Right lobe of liver (tissue), 6 donors: ENCODE measurements around the gene SLC29A1. TPM values are rescaled to one million over a fixed set of nuclear protein-coding genes. Genes with fewer than 3 reads are reported as not detected.
A peak's percentile ranks its signal among the peaks of the same experiment; 100 is the strongest.

Source experiments
- ATAC-seq, 4 donors: fragments of 200-7000 bp; cut with Tn5 transposase; one replicate each; pipeline ENCODE4 v1.9.1; 2020; ENCODE audit warnings: mild to moderate bottlenecking in 4 of 4, moderate library complexity in 4 of 4
- DNase-seq, 3 donors: peaks; one replicate each; pipeline ENCODE4 v3.0.0-alpha.2; 2020
- H3K27ac ChIP-seq, 3 donors: fragments of 200-600 bp; one replicate each; pipeline ENCODE4 v1.8.0; 2022
- H3K27me3 ChIP-seq, 2 donors: fragments of 200-600 bp; one replicate each; pipeline ENCODE4 v1.8.0; 2022
- H3K36me3 ChIP-seq, 4 donors: fragments of 200-600 bp; sonication (generic) in 1 of 4; one replicate each; pipeline versions ENCODE4 v1.5.1 to v1.8.0; 2017 to 2022; ENCODE audit warnings: control low read depth in 1 of 4
- H3K4me1 ChIP-seq, 4 donors: fragments of 200-600 bp; sonication (generic) in 1 of 4; one replicate each; pipeline versions ENCODE4 v1.5.1 to v1.8.0; 2017 to 2022; ENCODE audit warnings: control low read depth in 1 of 4
- H3K4me3 ChIP-seq, 3 donors: fragments of 200-600 bp; one replicate each; pipeline ENCODE4 v1.8.0; 2022
- H3K9me3 ChIP-seq, 4 donors: fragments of 200-600 bp; sonication (generic) in 1 of 4; one replicate each; pipeline versions ENCODE4 v1.5.1 to v1.8.0; 2017 to 2022; ENCODE audit warnings: control low read depth in 1 of 4
- POLR2A ChIP-seq: fragments of 450-650 bp; IDR thresholded peaks from one replicate; pipeline ENCODE4 v1.6.1; 2017; ENCODE audit warnings: antibody characterized with exemption, mild to moderate bottlenecking
- WGBS: methylation state at CpG from one replicate; pipeline ENCODE4 v1.1.6; 2018; ENCODE audit warnings: low coverage, low lambda C conversion rate; ENCODE audit not compliant: insufficient coverage; ENCODE audit errors: missing lambda C conversion rate; 5-methylcytosine and 5-hydroxymethylcytosine counted together
- intact Hi-C, 2 donors: fragments of 100-400 bp; cut with DNase I; formaldehyde crosslinking; loops; one replicate each; pipeline versions ENCODE4 v1.11.2 to v1.14.1; 2022
- total RNA-seq, 6 experiments: library from RNA; depleted of rRNA in 2 of 6; stranded (reverse); fragments of >200 nt in 2 of 6; fragmentation: NEBNext Ultra II Directional in 3 of 6; extraction: Animal tissue kit (Norgen Biotek cat#: 25700) in 3 of 6; gene quantifications; one replicate each; pipeline versions ENCODE4 v1.1.0 to v1.2.4, GENCODE V29; 2016 to 2023
- TF ChIP-seq, protein P1 (sequence below), 4 donors: fragments of 200-600 bp in 3 of 4; fragments of 450-650 bp in 1 of 4; IDR thresholded peaks; one replicate each; pipeline versions ENCODE4 v1.5.1 to v1.8.0; 2016 to 2022; ENCODE audit warnings: antibody characterized with exemption in 4 of 4, mild to moderate bottlenecking in 2 of 4
- donor health status: DM: no; HTN: yes; CAD: no.
- donor health status: DM: no; HTN: no; CAD: no.
- donor health status: DM: no; HTN: no; CAD: no.
- donor health status: DM: no; HTN: yes; CAD: no.
- donor health status: DM: no; HTN: yes; CAD: no.

Gene SLC29A1
- total RNA-seq, 6 experiments from 2014 or later, result 27.4 to 51.3 (median 31.4) TPM

- no peaks in the 10 kb centered on the region for H3K9me3 ChIP-seq
- ATAC-seq (peak; percentile 44 to 71 (median 62)), DNase-seq (peak; percentile 87 to 94 (median 94))
- peaks cover 0 to 57% (median 27%) of the 10 kb centered on the region in 4 donors for H3K4me1 ChIP-seq
- intact Hi-C loops, result loop anchor here (5.0 to 10.0 kb wide), 3 partner anchors 60 to 130 kb away; no protein-coding TSS in a partner anchor
- H3K27me3 ChIP-seq, result no peaks in the 10 kb centered on the region
- H3K36me3 ChIP-seq, result peaks cover 0 to 12% (median 0%) of the 10 kb centered on the region in 4 donors
- H3K27ac ChIP-seq, result peak overlapping the region; percentile 64 to 98 (median 97)
- WGBS, result 7% methylated on average over 4 of the region's 5 CpGs
- TF ChIP-seq POLR2A, result no peak
- TF ChIP-seq, protein P1, sequence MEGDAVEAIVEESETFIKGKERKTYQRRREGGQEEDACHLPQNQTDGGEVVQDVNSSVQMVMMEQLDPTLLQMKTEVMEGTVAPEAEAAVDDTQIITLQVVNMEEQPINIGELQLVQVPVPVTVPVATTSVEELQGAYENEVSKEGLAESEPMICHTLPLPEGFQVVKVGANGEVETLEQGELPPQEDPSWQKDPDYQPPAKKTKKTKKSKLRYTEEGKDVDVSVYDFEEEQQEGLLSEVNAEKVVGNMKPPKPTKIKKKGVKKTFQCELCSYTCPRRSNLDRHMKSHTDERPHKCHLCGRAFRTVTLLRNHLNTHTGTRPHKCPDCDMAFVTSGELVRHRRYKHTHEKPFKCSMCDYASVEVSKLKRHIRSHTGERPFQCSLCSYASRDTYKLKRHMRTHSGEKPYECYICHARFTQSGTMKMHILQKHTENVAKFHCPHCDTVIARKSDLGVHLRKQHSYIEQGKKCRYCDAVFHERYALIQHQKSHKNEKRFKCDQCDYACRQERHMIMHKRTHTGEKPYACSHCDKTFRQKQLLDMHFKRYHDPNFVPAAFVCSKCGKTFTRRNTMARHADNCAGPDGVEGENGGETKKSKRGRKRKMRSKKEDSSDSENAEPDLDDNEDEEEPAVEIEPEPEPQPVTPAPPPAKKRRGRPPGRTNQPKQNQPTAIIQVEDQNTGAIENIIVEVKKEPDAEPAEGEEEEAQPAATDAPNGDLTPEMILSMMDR (IDR thresholded peaks at IDR 0.05), result peak; percentile 73 to 89 (median 80)
- H3K4me3 ChIP-seq, result no peak overlapping the region
These were observed 11.0 kb downstream of the SLC29A1 start for GRCh38 chr6:44234101-44235025.

GRCh38 chr6:44235269-44235668 lies 11.9 kb downstream of the SLC29A1 start:
- H3K9me3 ChIP-seq, result no peaks in the 10 kb centered on the region
- DNase-seq (no peak), ATAC-seq (no peak)
- H3K27me3 ChIP-seq, result no peaks in the 10 kb centered on the region
- no peak overlapping the region for H3K4me3 ChIP-seq
- 38% methylated on average over 5 of the region's 6 CpGs for WGBS
- TF ChIP-seq POLR2A, result no peak
- TF ChIP-seq, protein P1 (IDR thresholded peaks at IDR 0.05), result no peak
- peak overlapping the region; percentile 64 to 98 (median 97) for H3K27ac ChIP-seq
- peaks cover 0 to 12% (median 0%) of the 10 kb centered on the region in 4 donors for H3K36me3 ChIP-seq
- H3K4me1 ChIP-seq, result peaks cover 0 to 48% (median 23%) of the 10 kb centered on the region in 4 donors
- intact Hi-C loops, result loop anchor here in 1 of 2 donors (10.0 kb wide), 2 partner anchors 60 to 130 kb away; no protein-coding TSS in a partner anchor

DNA sequence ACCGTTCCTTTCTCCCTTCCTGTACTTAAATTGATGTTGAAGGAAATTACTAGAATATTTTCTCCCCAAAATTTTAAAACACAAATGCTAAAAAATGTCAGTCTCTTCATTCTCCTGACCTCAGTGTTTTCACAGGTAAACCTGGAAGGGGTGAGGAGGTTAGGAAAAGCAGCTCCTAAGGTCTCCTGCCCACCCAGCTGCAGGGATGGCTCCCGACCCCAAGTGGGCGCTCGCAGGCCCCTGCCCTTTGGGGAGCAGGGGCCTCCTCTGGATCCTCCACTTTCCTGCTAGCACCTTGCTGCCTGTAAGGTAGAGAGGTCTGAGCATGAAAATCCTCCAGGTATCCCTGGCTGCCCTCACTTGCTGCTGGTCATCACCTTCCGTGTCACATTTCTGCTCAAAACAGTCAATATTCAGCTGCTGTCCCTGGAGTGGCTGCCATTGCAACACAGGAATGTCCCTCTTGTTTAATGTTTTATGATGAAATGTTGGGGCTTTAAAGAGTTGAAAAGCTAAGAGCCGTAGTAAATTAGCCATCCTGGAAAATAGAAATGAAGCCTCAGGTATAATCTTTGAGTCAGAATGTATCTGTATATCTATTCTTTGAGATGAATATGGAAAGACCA lies 12.6 kb downstream of the SLC29A1 start:
- Histone ChIP-seq H3K27me3 (no peaks in the 10 kb centered on the region), H3K9me3 (no peaks in the 10 kb centered on the region), H3K4me1 (peaks cover 0 to 45% (median 23%) of the 10 kb centered on the region in 4 donors), H3K4me3 (no peak overlapping the region), H3K27ac (peak overlapping the region; percentile 97 to 99 (median 98)), H3K36me3 (peaks cover 0 to 12% (median 0%) of the 10 kb centered on the region in 4 donors)
- ATAC-seq, result peak; percentile 0 to 19 (median 8)
- 53% methylated on average over 5 of the region's 6 CpGs for WGBS
- peak in 2 of 3 donors; percentile 58 to 75 for DNase-seq
- intact Hi-C loops, result loop anchor here in 1 of 2 donors (10.0 kb wide), 2 partner anchors 61 to 131 kb away; no protein-coding TSS in a partner anchor
- TF ChIP-seq, protein P1 (IDR thresholded peaks at IDR 0.05), result peak in 3 of 4 donors; percentile 4 to 24 (median 5)
- no peak for TF ChIP-seq POLR2A

DNA sequence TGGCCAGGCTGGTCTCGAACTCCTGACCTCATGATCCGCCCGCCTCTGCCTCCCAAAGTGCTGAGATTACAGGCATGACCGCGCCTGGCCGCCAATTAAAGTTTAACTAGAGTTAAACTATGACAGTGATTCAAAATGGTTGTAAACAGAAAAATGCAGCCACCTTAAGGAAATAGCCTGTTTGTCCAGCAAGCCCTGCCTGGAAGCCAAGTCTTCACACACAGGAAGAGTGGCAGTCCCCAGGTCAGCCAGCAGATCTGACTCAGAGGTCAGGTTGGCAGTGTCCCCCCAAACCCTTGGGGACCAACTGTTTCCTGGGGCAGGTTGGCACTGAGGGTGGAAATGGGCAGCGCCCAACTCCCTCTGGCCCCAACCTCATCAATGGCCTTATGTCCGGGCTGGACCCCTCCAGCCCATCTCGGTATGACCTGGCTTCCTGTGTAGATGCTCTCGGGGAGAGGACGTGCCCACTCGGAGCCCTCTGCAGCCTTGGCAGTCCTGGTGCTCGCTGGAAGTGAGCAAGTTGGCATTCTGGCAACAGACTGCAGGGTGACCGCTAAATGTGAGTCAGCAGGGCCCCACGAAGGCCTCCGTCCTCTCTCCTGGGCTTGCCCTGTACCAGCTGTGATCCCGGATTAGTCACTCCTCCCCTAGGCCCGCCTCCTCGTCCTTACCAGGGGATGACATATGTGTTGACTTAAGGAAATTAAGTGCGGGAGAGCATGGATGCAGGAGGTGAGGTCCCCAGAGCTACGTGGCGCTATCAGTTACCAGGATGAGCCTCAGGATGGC lies 13.8 kb downstream of the SLC29A1 start:
- Histone ChIP-seq H3K27ac (peak overlapping the region; percentile 97 to 99 (median 98)), H3K4me3 (peak overlapping the region; percentile 44 to 67 (median 62)), H3K9me3 (no peaks in the 10 kb centered on the region), H3K4me1 (peaks cover 0 to 45% (median 23%) of the 10 kb centered on the region in 4 donors), H3K36me3 (peaks cover 0 to 8% (median 0%) of the 10 kb centered on the region in 4 donors), H3K27me3 (no peaks in the 10 kb centered on the region)
- DNase-seq (peak; percentile 93 to 96 (median 96)), ATAC-seq (peak; percentile 80 to 92 (median 84))
- TF ChIP-seq POLR2A, result peak; percentile 94
- TF ChIP-seq, protein P1 (IDR thresholded peaks at IDR 0.05), result no peak
- intact Hi-C loops, result loop anchor here in 1 of 2 donors (10.0 kb wide), 2 partner anchors 62 to 132 kb away; no protein-coding TSS in a partner anchor
- 9% methylated on average over 14 of the region's 22 CpGs for WGBS
